Measurements from ENCODE around the gene FSTL5.

DNA sequence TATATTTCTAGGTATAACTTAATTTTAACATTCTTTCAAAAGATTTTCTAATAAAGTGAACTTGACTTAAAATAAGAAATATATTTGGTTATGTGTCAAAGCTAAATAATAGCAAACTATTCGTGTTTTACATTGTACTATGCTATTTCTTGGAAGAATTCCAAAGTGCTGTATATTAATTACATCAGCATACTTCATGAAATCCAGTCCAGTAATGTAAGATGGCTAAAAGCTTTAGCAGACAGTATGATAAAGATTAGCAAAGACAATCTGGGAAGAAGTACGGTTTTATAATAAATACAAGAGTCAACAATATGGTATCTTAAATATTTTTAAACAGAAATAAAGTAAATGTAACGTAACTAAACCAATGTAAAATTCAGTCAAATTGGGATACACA lies 125.7 kb downstream of the FSTL5 start:
- TF ChIP-seq, protein P1, sequence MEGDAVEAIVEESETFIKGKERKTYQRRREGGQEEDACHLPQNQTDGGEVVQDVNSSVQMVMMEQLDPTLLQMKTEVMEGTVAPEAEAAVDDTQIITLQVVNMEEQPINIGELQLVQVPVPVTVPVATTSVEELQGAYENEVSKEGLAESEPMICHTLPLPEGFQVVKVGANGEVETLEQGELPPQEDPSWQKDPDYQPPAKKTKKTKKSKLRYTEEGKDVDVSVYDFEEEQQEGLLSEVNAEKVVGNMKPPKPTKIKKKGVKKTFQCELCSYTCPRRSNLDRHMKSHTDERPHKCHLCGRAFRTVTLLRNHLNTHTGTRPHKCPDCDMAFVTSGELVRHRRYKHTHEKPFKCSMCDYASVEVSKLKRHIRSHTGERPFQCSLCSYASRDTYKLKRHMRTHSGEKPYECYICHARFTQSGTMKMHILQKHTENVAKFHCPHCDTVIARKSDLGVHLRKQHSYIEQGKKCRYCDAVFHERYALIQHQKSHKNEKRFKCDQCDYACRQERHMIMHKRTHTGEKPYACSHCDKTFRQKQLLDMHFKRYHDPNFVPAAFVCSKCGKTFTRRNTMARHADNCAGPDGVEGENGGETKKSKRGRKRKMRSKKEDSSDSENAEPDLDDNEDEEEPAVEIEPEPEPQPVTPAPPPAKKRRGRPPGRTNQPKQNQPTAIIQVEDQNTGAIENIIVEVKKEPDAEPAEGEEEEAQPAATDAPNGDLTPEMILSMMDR (IDR thresholded peaks at IDR 0.05) = no peak
- TF ChIP-seq POLR2A (IDR thresholded peaks at IDR 0.05) = no peak
